ENCODE data around the gene KIF26A. TPM values are rescaled to one million over a fixed set of nuclear protein-coding genes. Genes with fewer than 3 reads are reported as not detected.
A peak's percentile ranks its signal among the peaks of the same experiment; 100 is the strongest.

Gene KIF26A
- total RNA-seq, 1 donor = not detected

DNA sequence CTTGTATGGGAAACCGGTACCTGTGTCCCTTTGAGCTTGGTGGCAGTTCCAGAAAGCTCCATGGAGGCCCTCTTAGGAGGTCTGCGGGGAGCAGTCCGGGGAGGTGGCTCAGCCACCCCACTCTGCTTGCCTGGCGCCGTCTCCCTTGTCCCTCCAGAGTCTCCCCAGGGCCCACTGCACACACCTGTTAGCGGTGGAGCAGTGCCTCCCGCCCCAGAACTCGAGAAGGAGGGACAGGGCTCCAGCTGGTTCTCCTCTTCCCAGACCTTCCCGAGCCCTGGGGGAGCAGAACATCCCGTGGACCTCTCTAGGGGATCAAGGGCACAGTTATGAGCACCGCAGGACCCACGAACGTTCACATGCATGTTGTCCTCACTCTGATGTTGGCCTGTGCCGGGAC is 42.1 kb upstream of the KIF26A start:
- H3K27ac ChIP-seq (ENCODE audit: low read depth, low read length) = no peak overlapping the region
- no peaks in the 10 kb centered on the region for H3K27me3 ChIP-seq (ENCODE audit: insufficient read depth, low read length)
- no peaks in the 10 kb centered on the region for H3K9me3 ChIP-seq (ENCODE audit: low read depth, low read length)
- no peaks in the 10 kb centered on the region for H3K36me3 ChIP-seq (ENCODE audit: insufficient read depth, low read length)
- peak; percentile 69 for DNase-seq (ENCODE audit: insufficient read length, low spot score, missing footprints)
- H4K20me1 ChIP-seq (ENCODE audit: insufficient read depth, low read length) = no peaks in the 10 kb centered on the region
- TF ChIP-seq, protein P1, sequence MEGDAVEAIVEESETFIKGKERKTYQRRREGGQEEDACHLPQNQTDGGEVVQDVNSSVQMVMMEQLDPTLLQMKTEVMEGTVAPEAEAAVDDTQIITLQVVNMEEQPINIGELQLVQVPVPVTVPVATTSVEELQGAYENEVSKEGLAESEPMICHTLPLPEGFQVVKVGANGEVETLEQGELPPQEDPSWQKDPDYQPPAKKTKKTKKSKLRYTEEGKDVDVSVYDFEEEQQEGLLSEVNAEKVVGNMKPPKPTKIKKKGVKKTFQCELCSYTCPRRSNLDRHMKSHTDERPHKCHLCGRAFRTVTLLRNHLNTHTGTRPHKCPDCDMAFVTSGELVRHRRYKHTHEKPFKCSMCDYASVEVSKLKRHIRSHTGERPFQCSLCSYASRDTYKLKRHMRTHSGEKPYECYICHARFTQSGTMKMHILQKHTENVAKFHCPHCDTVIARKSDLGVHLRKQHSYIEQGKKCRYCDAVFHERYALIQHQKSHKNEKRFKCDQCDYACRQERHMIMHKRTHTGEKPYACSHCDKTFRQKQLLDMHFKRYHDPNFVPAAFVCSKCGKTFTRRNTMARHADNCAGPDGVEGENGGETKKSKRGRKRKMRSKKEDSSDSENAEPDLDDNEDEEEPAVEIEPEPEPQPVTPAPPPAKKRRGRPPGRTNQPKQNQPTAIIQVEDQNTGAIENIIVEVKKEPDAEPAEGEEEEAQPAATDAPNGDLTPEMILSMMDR (IDR thresholded peaks at IDR 0.05; ENCODE audit: extremely low read depth, low read depth, low read length) = no peak
- H3K4me1 ChIP-seq (ENCODE audit: insufficient read depth, low read length) = no peaks in the 10 kb centered on the region
- no peak overlapping the region for H2AFZ ChIP-seq (ENCODE audit: low read length)
- H3K79me2 ChIP-seq (ENCODE audit: insufficient read depth, low read length) = no peaks in the 10 kb centered on the region
- no peak overlapping the region for H3K4me3 ChIP-seq (ENCODE audit: insufficient read depth, low read length)
- H3K4me2 ChIP-seq (ENCODE audit: insufficient read depth, low read length) = no peak overlapping the region

- peak; percentile 79 for DNase-seq (ENCODE audit: insufficient read length, low spot score, missing footprints)
Observed at GRCh38 chr14:104096751-104097700, 41.4 kb upstream of the KIF26A start.

DNA sequence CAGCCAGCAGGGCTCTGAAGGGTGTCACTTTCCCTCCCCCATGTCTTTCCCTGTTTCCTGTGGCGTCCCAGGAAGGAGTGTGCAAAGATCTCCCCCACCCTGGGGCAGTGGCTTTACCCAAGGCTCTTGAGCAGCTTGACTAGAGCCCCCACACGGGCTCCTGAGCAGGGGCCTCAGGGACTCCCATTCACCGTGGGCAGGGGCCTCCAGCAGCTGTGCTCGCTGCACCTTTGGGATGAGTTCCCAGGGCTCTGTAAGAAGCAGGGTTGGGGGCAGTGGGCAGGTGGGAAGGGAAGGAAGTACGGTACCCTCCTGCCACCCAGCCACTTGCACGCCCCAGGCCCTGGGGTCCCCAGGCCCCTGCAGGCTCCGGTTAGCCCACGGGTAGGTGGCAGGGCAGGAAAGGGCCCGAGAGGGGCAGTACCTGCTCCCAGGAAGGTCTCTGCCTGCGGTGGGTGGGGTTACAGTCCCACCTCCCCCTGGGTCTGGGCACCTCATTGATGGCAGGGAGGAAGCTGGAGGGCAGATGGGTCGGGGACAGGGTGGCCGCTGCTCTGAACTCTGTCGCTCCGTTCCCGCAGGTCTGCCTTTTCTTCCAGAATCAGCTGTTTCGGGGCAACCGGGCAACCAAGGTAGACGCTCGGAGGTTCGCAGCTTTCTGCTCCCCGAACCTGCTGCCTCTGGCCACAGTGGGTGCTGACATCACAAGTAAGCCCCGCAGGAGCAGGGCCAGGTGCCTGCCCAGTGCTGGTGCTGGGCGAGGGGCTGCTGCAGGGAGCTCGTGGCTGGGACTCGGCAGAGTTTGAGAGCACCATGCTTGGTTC is 39.9 kb upstream of the KIF26A start:
- no peak overlapping the region for H3K27ac ChIP-seq (ENCODE audit: low read depth, low read length)
- no peaks in the 10 kb centered on the region for H3K9me3 ChIP-seq (ENCODE audit: low read depth, low read length)
- peak; percentile 84 for DNase-seq (ENCODE audit: insufficient read length, low spot score, missing footprints)
- no peak overlapping the region for H3K4me2 ChIP-seq (ENCODE audit: insufficient read depth, low read length)
- H3K4me1 ChIP-seq (ENCODE audit: insufficient read depth, low read length) = no peaks in the 10 kb centered on the region
- TF ChIP-seq, protein P1 (IDR thresholded peaks at IDR 0.05; ENCODE audit: extremely low read depth, low read depth, low read length) = no peak
- H3K4me3 ChIP-seq (ENCODE audit: insufficient read depth, low read length) = no peak overlapping the region
- no peaks in the 10 kb centered on the region for H4K20me1 ChIP-seq (ENCODE audit: insufficient read depth, low read length)
- no peaks in the 10 kb centered on the region for H3K27me3 ChIP-seq (ENCODE audit: insufficient read depth, low read length)
- H3K79me2 ChIP-seq (ENCODE audit: insufficient read depth, low read length) = no peaks in the 10 kb centered on the region
- no peak overlapping the region for H2AFZ ChIP-seq (ENCODE audit: low read length)
- H3K36me3 ChIP-seq (ENCODE audit: insufficient read depth, low read length) = no peaks in the 10 kb centered on the region

More at GRCh38 chr14:104096751-104097700, 41.4 kb upstream of the KIF26A start:
- H3K4me1 ChIP-seq (ENCODE audit: insufficient read depth, low read length) = no peaks in the 10 kb centered on the region
- no peak overlapping the region for H3K4me2 ChIP-seq (ENCODE audit: insufficient read depth, low read length)
- H3K27me3 ChIP-seq (ENCODE audit: insufficient read depth, low read length) = no peaks in the 10 kb centered on the region
- H3K9me3 ChIP-seq (ENCODE audit: low read depth, low read length) = no peaks in the 10 kb centered on the region
- no peak overlapping the region for H3K27ac ChIP-seq (ENCODE audit: low read depth, low read length)
- TF ChIP-seq, protein P1 (IDR thresholded peaks at IDR 0.05; ENCODE audit: extremely low read depth, low read depth, low read length) = no peak
- H3K36me3 ChIP-seq (ENCODE audit: insufficient read depth, low read length) = no peaks in the 10 kb centered on the region
- no peaks in the 10 kb centered on the region for H3K79me2 ChIP-seq (ENCODE audit: insufficient read depth, low read length)
- H3K4me3 ChIP-seq (ENCODE audit: insufficient read depth, low read length) = no peak overlapping the region
- H4K20me1 ChIP-seq (ENCODE audit: insufficient read depth, low read length) = no peaks in the 10 kb centered on the region
- H2AFZ ChIP-seq (ENCODE audit: low read length) = no peak overlapping the region
